G401 (cell line): ENCODE results near the gene PIAS4. TPM values are rescaled to one million over a fixed set of nuclear protein-coding genes. Genes with fewer than 3 reads are reported as not detected.
"Not testable (repeated sequence)": the region's sequence is repeated elsewhere in the genome, so short reads cannot be mapped to it uniquely, and the experiment has no call there.

ENCODE experiments used
- DNase-seq: peaks from one replicate; pipeline ENCODE4 v3.0.0-alpha.2; 2015; ENCODE audit warnings: low spot score
- in situ Hi-C: cut with HindIII; loops from 2 replicates; pipeline ENCODE4 v1.10.0; 2016; ENCODE audit warnings: low sequenced_read_pairs, mixed read lengths
- total RNA-seq: library from RNA; depleted of rRNA; stranded (reverse); fragments of >200 nt; shearing (Covaris generic); gene quantifications from 2 replicates; pipeline ENCODE4 v1.2.3, GENCODE V29; 2014; rRNA removed

The PIAS4 gene
- total RNA-seq, result 24.7 and 45.7 TPM in 2 replicates

DNA sequence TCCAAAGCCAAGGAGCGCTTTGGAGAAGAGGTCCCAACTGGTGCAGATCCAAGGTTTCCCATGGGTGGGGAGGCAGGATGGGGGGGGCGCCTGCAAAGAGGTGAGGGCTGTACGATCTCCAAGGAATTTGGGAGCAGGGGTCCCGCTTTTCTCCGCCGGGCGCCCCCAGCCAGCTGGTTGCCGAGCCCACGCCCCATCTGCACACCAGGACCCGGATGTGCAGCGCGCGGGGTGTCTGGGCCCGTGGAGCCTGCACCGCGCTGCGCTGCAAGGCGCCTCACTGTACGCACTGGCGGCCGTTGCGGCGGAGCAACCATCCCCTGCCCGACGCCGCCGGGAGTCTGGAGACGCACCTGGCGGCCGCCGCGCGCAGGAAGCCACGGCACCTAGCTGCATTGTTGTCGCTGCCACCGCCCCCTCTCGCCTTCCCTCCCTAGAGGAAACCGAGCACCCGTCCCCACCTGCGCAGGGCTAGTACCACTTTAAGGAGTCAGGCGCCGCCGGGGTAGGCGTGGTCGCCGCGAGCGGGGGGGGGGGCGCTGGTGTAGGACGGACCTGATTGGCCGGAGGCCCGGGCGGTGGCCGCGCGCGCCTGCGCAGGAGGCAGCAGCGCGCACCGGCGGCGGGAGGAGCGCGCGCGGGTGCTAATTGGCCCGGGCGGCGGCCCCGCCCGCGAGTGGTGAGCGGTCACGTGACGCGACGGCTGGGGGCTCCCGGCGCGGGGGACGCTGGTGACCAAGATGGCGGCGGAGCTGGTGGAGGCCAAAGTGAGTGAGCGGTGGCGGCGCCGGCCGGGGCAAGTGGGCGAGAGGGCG, at the start of gene PIAS4:
TSS of gene PIAS4 (plus strand) at position 716 of the 815 bp plus-strand sequence. CDS start at position 741, 25 bp downstream.
- DNase-seq, result peak; percentile 93
- in situ Hi-C loops, result no loop called here

GRCh38 chr19:3958836-3959765, 48.4 kb upstream of the PIAS4 start:
- in situ Hi-C loops, result no loop called here
- no peak for DNase-seq

- in situ Hi-C loops, result no loop called here
- no peak for DNase-seq
Observed at GRCh38 chr19:3959766-3960131, 47.8 kb upstream of the PIAS4 start.

GRCh38 chr19:3961007-3961406, 46.5 kb upstream of the PIAS4 start:
- in situ Hi-C loops, result no loop called here
- no peak for DNase-seq

DNA sequence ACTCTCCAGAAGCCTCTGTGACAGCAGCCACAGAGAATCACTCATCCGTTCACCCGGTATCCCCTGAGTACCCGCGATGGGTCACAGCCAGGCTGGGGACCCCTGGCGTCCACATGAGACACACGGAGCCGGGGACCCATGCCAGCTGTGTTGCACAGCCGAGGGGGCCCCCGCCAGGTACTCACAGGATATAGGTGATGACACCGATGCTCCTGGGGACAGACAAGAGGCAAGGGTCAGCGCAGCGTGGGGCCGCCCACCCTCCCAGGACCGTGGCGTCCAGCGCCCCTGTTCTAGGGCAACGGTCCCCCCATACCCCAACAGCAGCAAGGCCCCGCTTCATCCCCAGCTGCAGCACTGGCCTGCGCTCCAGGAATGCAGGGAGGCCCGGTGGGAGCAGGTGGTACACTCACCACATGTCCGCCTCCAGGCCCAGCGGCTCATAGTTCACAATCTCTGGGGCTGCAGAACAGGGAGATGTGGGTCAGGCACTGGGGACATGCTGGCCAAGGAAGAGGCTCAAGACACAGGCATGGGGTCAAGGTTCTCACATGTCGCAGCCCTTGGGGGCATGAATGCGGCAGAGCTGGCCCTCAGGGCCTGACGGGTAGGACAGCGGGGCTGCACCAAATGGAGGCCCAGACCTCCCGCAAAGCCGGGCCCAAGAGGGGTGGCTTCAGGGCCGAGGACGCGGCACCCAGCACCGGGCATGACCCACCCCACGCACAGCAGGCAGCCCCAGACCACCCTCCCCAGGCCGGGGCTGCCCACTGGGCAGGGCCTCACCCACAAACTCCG, 43.9 kb upstream of the PIAS4 start:
- DNase-seq, result no peak
- in situ Hi-C loops, result no loop called here

GRCh38 chr19:3964256-3965194, 43.0 kb upstream of the PIAS4 start:
- no peak for DNase-seq
- in situ Hi-C loops, result no loop called here

GRCh38 chr19:3966051-3967017, 41.2 kb upstream of the PIAS4 start:
- in situ Hi-C loops, result no loop called here
- DNase-seq, result no peak

- DNase-seq, in situ Hi-C loops: not testable (repeated sequence)
Observed at GRCh38 chr19:3967983-3968382, 39.6 kb upstream of the PIAS4 start.

DNA sequence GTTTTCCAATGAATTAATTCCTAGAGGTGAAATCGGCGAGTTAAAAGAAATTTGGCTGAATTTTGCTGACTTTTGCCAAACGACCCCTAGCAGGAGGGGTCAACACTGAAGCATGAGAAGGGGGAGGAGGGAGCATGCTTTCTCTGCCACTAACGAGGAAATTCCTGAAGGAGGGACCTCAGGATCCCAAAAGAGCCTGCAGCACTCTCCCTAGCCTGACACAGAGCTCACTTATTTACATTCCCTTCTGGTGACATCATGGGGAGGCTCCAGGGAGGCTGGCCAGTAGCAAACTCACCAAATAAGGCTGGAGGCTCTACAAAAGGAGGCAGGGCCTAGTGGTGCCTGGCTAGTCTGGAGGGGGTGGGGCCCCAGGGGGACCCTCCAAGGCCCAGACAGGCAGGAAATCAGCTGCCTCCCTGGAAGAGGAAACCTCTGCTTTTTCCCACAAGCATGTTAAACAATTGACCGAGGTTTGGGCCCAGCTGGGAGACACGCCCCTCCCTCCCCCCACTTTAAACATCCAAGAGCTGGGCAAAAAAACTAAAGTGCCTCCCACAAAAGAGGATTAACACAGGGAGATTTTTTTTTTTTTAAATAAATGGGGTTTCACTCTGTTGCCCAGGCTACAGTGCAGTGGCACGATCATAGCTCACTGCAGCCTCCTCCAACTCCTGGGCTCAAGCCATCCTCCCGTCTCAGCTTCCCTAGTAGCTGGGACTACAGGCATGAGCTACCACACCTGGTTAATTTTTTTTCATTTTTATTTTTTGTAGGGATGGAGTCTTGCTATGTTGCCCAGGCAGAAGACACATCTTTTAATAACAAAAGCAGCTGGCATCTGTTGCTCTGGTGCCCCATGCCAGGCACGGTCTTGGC, 38.7 kb upstream of the PIAS4 start:
- in situ Hi-C loops, result no loop called here
- peak; percentile 67 for DNase-seq

GRCh38 chr19:3969435-3970312, 37.9 kb upstream of the PIAS4 start:
- no peak for DNase-seq
- in situ Hi-C loops, result no loop called here

- in situ Hi-C loops, result no loop called here
- no peak for DNase-seq
Observed at GRCh38 chr19:3970313-3970807, 37.2 kb upstream of the PIAS4 start.

DNA sequence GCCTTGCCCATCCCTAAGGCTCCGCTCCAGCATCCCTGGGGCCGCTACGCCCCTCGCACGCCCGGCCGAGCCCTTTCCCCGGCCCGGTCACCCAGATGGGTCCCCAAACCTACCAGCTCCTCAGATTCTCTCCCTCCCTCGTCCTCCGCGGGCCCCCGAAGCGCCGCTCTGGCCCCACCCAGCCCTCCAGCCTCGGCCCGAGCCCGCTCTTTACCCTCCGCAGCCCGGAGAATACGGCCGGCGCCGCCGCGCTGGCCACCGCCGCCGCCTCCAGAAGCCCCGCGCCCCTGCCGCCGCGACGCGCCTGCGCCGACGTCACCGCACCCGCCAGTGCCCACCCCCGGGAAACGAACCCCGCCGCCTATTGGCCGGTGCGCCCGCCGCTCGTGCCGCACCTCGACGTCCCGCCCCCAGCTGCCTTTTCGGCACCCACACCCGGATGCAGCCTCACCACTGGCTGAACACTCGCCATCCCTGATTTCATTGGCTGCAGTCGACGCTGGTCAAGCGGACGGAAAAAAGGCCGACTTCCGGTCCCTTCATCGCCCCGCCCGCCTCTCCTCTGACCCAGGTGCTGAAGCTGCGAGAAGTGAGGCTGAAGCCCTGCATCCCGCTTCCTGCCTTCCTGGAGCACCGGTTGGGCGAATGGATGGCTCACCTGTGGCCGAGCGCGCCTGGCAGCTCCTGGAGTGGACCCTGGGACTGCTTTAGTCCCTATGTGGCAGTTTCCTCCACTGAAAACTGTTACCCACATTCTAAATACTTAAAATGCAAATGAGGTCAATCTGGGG, 36.5 kb upstream of the PIAS4 start, which contains the start of gene DAPK3:
TSS of gene DAPK3 (minus strand) at position 292 of the 791 bp plus-strand sequence. CDS start 1,364 bp downstream, outside the sequence.
- in situ Hi-C loops, result no loop called here

DNA sequence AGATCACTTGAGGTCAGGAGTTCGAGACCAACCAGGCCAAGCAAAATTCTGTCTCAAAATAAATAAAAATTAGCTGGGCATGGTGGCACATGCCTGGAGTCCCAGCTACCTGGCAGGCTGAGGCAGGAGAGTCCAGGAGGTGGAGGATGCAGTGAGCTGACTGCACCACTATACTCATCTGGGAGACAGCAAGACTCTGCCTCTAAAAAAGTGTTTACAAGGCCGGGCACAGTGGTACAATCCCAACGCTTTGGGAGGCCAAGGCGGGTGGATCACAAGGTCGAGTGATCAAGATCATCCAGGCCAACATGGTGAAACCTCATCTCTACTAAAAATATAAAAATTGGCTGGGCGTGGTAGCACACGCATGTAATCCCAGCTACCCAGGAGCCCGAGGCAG, 32.4 kb upstream of the PIAS4 start:
- in situ Hi-C loops, result no loop called here
- no peak for DNase-seq

More for the DNA sequence above, 36.5 kb upstream of the PIAS4 start, which contains the start of gene DAPK3:
- peak; percentile 99 for DNase-seq

GRCh38 chr19:3975637-3976087, 31.9 kb upstream of the PIAS4 start:
- in situ Hi-C loops, result no loop called here
- DNase-seq, result no peak
